ENCODE data around the gene DHX40.

GRCh38 chr17:59527325-59527917, 38.0 kb upstream of the DHX40 start:
- no peak for TF ChIP-seq SUZ12 (IDR thresholded peaks at IDR 0.05; ENCODE audit: extremely low read depth, insufficient read depth, insufficient read length)
- TF ChIP-seq ZNF274 (IDR thresholded peaks at IDR 0.05; ENCODE audit: low read depth, low read length), result no peak
- TF ChIP-seq YY1 (IDR thresholded peaks at IDR 0.05; ENCODE audit: insufficient read depth, insufficient read length), result no peak
